ENCODE results near the gene GHITM.
"Not testable (repeated sequence)": the region's sequence is repeated elsewhere in the genome, so short reads cannot be mapped to it uniquely, and the experiment has no call there.

The GHITM gene

GRCh38 chr10:84147347-84147746 is 8.0 kb downstream of the GHITM start:
- DNase-seq (ENCODE audit: low read depth in 1 of 2, low spot score in 1 of 2): no peak

- DNase-seq (ENCODE audit: low read depth in 1 of 2, low spot score in 1 of 2): not testable (repeated sequence)
Measured at GRCh38 chr10:84148006-84148597, 8.8 kb downstream of the GHITM start.

- no peak for DNase-seq (ENCODE audit: low read depth in 1 of 2, low spot score in 1 of 2)
Measured at GRCh38 chr10:84149854-84150253, 10.5 kb downstream of the GHITM start.

- DNase-seq (ENCODE audit: low read depth in 1 of 2, low spot score in 1 of 2): no peak
Measured at GRCh38 chr10:84152769-84153168, 13.5 kb downstream of the GHITM start.

- DNase-seq (ENCODE audit: low read depth in 1 of 2, low spot score in 1 of 2): no peak
Measured at GRCh38 chr10:84155521-84155920, 16.2 kb downstream of the GHITM start.

- no peak for DNase-seq (ENCODE audit: low read depth in 1 of 2, low spot score in 1 of 2)
Measured at GRCh38 chr10:84156009-84156408, 16.7 kb downstream of the GHITM start.

- DNase-seq (ENCODE audit: low read depth in 1 of 2, low spot score in 1 of 2): no peak
Measured at GRCh38 chr10:84156768-84157167, 17.5 kb downstream of the GHITM start.

GRCh38 chr10:84158061-84158460 is 18.8 kb downstream of the GHITM start:
- no peak for DNase-seq (ENCODE audit: low read depth in 1 of 2, low spot score in 1 of 2)

GRCh38 chr10:84158550-84158949 is 19.2 kb downstream of the GHITM start:
- DNase-seq (ENCODE audit: low read depth in 1 of 2, low spot score in 1 of 2): no peak

GRCh38 chr10:84159076-84159685 is 19.9 kb downstream of the GHITM start:
- DNase-seq (ENCODE audit: low read depth in 1 of 2, low spot score in 1 of 2): no peak

DNA sequence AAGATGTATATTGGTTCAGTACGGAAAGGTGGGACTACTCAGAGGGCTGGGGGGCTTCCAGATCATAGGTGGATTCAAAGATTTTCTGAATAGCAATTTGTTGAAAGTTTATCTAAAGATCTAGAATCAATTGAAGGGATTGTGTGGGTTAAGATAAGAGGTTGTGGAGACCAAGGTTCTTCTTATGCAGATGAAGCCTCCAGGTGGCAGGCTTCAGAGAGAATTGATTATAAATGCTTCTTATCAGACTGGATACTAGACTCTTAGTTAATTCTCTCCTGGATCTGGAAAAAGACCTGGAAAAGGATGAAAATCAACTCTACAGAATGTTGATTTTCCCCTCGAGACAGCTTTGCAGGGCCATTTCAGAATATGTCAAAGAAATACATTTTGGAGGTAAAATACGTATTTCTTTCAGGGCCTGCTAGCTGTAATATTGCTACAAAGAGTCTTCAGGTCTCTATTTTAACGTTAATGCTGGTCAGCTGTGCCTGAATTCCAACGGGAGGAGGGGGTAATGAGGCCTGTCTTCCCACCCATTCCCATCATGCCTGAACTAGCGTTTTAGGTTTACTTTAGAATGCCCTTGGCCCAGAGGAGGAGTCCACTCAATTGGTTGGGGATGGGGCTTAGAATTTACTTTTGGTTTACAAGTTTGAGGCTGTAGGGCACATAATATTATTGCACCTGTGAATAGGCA is 21.5 kb downstream of the GHITM start:
- DNase-seq (ENCODE audit: low read depth in 1 of 2, low spot score in 1 of 2): no peak

GRCh38 chr10:84163996-84164395 is 24.7 kb downstream of the GHITM start:
- no peak for DNase-seq (ENCODE audit: low read depth in 1 of 2, low spot score in 1 of 2)

- no peak for DNase-seq (ENCODE audit: low read depth in 1 of 2, low spot score in 1 of 2)
Measured at GRCh38 chr10:84164442-84164841, 25.1 kb downstream of the GHITM start.

GRCh38 chr10:84166620-84167288 is 27.4 kb downstream of the GHITM start:
- no peak for DNase-seq (ENCODE audit: low read depth in 1 of 2, low spot score in 1 of 2)

DNA sequence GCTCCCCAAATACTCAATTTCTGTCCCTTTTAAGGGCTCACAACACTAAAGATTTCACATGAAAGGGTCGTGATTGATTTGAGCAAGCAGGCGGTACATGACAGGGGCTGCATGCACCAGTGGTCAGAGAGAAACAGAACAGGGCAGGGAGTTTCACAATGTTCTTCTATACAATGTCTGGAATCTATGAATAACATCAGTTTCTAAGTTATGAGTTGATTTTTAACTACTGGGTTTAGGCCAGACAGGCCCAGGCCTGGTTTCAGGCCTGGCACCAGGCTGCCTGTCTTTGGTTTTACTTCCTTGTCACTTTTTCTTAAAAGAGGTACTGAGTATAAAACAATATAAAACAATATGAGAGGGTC is 28.0 kb downstream of the GHITM start:
- DNase-seq (ENCODE audit: low read depth in 1 of 2, low spot score in 1 of 2): not testable (repeated sequence)

GRCh38 chr10:84168382-84168781 is 29.1 kb downstream of the GHITM start:
- DNase-seq (ENCODE audit: low read depth in 1 of 2, low spot score in 1 of 2): not testable (repeated sequence)

- DNase-seq (ENCODE audit: low read depth in 1 of 2, low spot score in 1 of 2): not testable (repeated sequence)
Measured at GRCh38 chr10:84171237-84171636, 31.9 kb downstream of the GHITM start.

DNA sequence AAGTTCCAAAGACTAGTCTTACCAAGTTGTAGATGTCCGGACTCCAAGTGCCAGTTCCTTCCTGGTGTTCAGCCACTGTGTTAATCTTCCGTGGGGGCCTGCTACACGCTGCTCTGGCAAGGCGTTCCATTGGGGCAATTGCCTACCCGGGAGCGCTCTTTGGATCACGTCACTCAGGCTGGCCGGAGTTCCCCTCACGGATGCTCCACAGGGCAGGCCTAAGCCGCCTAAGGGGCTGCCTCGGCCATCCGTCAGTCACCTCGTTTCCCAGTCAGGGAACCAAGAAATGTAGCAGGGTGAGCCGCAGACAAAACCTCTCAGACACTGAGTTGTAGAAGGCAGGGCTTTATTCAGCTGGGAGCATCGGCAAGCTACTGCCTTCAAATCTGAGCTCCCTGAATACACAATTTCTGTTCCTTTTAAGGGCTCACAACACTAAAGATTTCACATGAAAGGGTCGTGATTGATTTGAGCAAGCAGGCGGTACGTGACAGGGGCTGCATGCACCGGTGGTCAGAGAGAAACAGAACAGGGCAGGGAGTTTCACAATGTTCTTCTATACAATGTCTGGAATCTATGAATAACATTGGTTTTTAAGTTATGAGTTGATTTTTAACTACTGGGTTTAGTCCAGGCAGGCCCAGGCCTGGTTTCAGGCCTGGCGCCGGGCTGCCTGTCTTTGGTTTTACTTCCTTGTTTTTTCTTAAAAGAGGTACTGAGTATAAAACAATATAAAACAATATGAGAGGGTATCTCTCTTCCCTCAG is 32.6 kb downstream of the GHITM start:
- DNase-seq (ENCODE audit: low read depth in 1 of 2, low spot score in 1 of 2): not testable (repeated sequence)

DNA sequence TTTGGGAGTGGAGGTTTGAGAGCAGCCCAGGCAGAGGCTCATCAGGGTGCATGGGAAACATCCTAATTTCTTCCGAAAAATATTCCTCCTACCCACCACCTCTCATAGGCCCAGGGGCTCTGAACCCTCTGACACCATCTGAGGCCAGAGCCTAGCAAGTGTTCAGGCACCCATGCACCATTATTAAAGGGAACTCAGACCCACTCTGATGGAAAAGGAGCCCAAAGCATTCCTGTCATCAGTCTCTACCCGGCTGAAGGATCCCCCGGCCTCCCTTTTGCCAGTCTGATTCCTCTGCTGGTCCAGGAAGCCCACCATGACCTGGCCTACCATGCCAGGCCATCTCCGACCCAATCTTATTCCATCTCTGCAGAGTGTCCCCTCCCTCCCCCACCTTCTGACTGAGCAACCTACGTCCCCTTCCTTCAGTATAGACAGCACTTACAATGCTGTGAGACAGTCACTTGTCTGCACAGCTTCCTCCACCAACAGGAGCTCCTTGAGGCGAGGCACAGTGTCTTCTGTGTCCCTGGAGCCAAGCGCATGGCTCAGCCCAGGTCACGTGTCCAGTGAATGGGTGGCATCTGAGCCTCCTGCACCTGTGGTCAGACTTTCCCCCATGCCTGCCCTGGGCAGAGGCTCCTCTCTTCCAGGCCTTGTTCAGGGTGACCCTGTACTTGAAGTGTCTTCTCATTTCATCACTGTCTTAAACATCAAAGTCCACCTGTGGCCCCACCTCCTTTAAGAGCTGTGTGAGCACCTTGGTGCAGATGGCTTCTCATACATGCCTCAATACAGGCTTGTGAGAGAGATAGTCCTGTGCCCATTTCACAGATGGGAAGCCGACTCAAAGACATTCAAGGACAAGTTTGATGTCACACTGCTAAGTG is 33.4 kb downstream of the GHITM start:
- no peak for DNase-seq (ENCODE audit: low read depth in 1 of 2, low spot score in 1 of 2)

- no peak for DNase-seq (ENCODE audit: low read depth in 1 of 2, low spot score in 1 of 2)
Measured at GRCh38 chr10:84173501-84173929, 34.2 kb downstream of the GHITM start, which contains the start of gene GPR15LG. Gene GPR15LG (plus strand): TSS chr10:84173801. CDS start chr10:84173852, 51 bp downstream.

All from activated T-helper 1 cell treated with anti-CD3 and anti-CD28 coated beads, Interleukin-2, amount 50 U/mL, for 16 hours (primary cell).